Mesodermal cell (in vitro differentiated cells): ENCODE data around the gene HLCS.

Experiments
- H3K27ac ChIP-seq: 2 replicates; pipeline ENCODE4 v1.7.0; 2013; ENCODE audit warnings: mild to moderate bottlenecking, low read depth, low read length, moderate library complexity; ENCODE audit not compliant: severe bottlenecking
- H3K36me3 ChIP-seq: 2 replicates; pipeline ENCODE4 v1.7.1; 2013; ENCODE audit warnings: mild to moderate bottlenecking, low read length, moderate library complexity; ENCODE audit not compliant: control insufficient read depth, insufficient read depth
- H3K4me1 ChIP-seq: one replicate; pipeline ENCODE4 v1.7.1; 2013; ENCODE audit warnings: mild to moderate bottlenecking, low read length; ENCODE audit not compliant: insufficient read depth, control insufficient read depth, poor library complexity, severe bottlenecking
- H3K4me3 ChIP-seq: 2 replicates; pipeline ENCODE4 v1.7.0; 2013; ENCODE audit warnings: low read length, control low read depth, mild to moderate bottlenecking; ENCODE audit not compliant: insufficient read depth, poor library complexity, severe bottlenecking; ENCODE audit errors: extremely low read depth
- H3K9me3 ChIP-seq: 2 replicates; pipeline ENCODE4 v1.7.1; 2013; ENCODE audit warnings: mild to moderate bottlenecking, low read length, moderate library complexity; ENCODE audit not compliant: control insufficient read depth
- WGBS, 2 experiments: methylation state at CpG; one replicate each; pipeline ENCODE4 v1.1.5; 2013; ENCODE audit warnings: missing lambda C conversion rate in 2 of 2; ENCODE audit not compliant: insufficient coverage in 2 of 2; 5-methylcytosine and 5-hydroxymethylcytosine counted together

HLCS gene

GRCh38 chr21:36877741-36878140 lies 88.7 kb downstream of the HLCS start:
- Histone ChIP-seq H3K27ac (no peak overlapping the region), H3K36me3 (no peaks in the 10 kb centered on the region), H3K4me1 (no peaks in the 10 kb centered on the region), H3K9me3 (peaks cover under 1% of the 10 kb centered on the region), H3K4me3 (no peak overlapping the region)

GRCh38 chr21:36874665-36875064 lies 91.8 kb downstream of the HLCS start:
- Histone ChIP-seq H3K9me3 (no peaks in the 10 kb centered on the region), H3K4me3 (no peak overlapping the region), H3K4me1 (no peaks in the 10 kb centered on the region), H3K36me3 (no peaks in the 10 kb centered on the region), H3K27ac (no peak overlapping the region)
- WGBS, 2 experiments = 87 to 94% methylated on average over 12 of the region's 12 CpGs

GRCh38 chr21:36873513-36873912 lies 93.0 kb downstream of the HLCS start:
- no CpG with 5 or more reads among the region's 1 CpG for WGBS, 2 experiments
- H3K27ac ChIP-seq = no peak overlapping the region
- no peaks in the 10 kb centered on the region for H3K36me3 ChIP-seq
- no peak overlapping the region for H3K4me3 ChIP-seq
- no peaks in the 10 kb centered on the region for H3K9me3 ChIP-seq
- H3K4me1 ChIP-seq = no peaks in the 10 kb centered on the region

GRCh38 chr21:36867291-36867905 lies 99.1 kb downstream of the HLCS start:
- H3K27ac ChIP-seq = no peak overlapping the region
- no peaks in the 10 kb centered on the region for H3K4me1 ChIP-seq
- no peak overlapping the region for H3K4me3 ChIP-seq
- no peaks in the 10 kb centered on the region for H3K36me3 ChIP-seq
- 76 to 100% methylated on average over 1 to 2 of the region's 4 CpGs for WGBS, 2 experiments
- H3K9me3 ChIP-seq = no peaks in the 10 kb centered on the region

- H3K4me3 ChIP-seq = no peak overlapping the region
- WGBS, 2 experiments = 91 to 93% methylated on average over 4 to 5 of the region's 5 CpGs
- H3K4me1 ChIP-seq = no peaks in the 10 kb centered on the region
- no peaks in the 10 kb centered on the region for H3K36me3 ChIP-seq
- H3K9me3 ChIP-seq = no peaks in the 10 kb centered on the region
- H3K27ac ChIP-seq = no peak overlapping the region
Measured at GRCh38 chr21:36866419-36866818, 100.0 kb downstream of the HLCS start.

- Histone ChIP-seq H3K36me3 (no peaks in the 10 kb centered on the region), H3K27ac (no peak overlapping the region), H3K4me1 (peaks cover 12% of the 10 kb centered on the region), H3K4me3 (no peak overlapping the region), H3K9me3 (no peaks in the 10 kb centered on the region)
- 90 to 100% methylated on average over 3 to 7 of the region's 10 CpGs for WGBS, 2 experiments
Measured at GRCh38 chr21:36864974-36865373, 101.5 kb downstream of the HLCS start.

GRCh38 chr21:36863260-36863659 lies 103.2 kb downstream of the HLCS start:
- H3K9me3 ChIP-seq = no peaks in the 10 kb centered on the region
- WGBS, 2 experiments = 86 to 95% methylated on average over 3 of the region's 4 CpGs
- H3K36me3 ChIP-seq = no peaks in the 10 kb centered on the region
- H3K27ac ChIP-seq = no peak overlapping the region
- peaks cover 12% of the 10 kb centered on the region for H3K4me1 ChIP-seq
- H3K4me3 ChIP-seq = no peak overlapping the region

GRCh38 chr21:36861595-36862323 lies 104.7 kb downstream of the HLCS start:
- no peak overlapping the region for H3K27ac ChIP-seq
- H3K36me3 ChIP-seq = no peaks in the 10 kb centered on the region
- H3K4me1 ChIP-seq = peaks cover 12% of the 10 kb centered on the region
- H3K9me3 ChIP-seq = no peaks in the 10 kb centered on the region
- WGBS, 2 experiments = 83 to 95% methylated on average over 3 to 4 of the region's 4 CpGs
- H3K4me3 ChIP-seq = no peak overlapping the region

- Histone ChIP-seq H3K36me3 (no peaks in the 10 kb centered on the region), H3K4me1 (peaks cover 12% of the 10 kb centered on the region), H3K4me3 (no peak overlapping the region), H3K9me3 (no peaks in the 10 kb centered on the region), H3K27ac (peak overlapping the region; percentile 62)
- 78 to 93% methylated on average over 4 to 6 of the region's 8 CpGs for WGBS, 2 experiments
Measured at GRCh38 chr21:36860736-36861594, 105.5 kb downstream of the HLCS start.

- H3K9me3 ChIP-seq = no peaks in the 10 kb centered on the region
- H3K4me1 ChIP-seq = peaks cover 12% of the 10 kb centered on the region
- no peaks in the 10 kb centered on the region for H3K36me3 ChIP-seq
- no peak overlapping the region for H3K27ac ChIP-seq
- no peak overlapping the region for H3K4me3 ChIP-seq
- WGBS, 2 experiments = 60 to 70% methylated on average over 1 of the region's 8 CpGs
Measured at GRCh38 chr21:36859744-36860501, 106.5 kb downstream of the HLCS start.
